Activated naive CD4-positive, alpha-beta T cell treated with anti-CD3 and anti-CD28 coated beads for 36 hours (primary cell): ENCODE results near the gene DLK1. TPM values are rescaled to one million over a fixed set of nuclear protein-coding genes. Genes with fewer than 3 reads are reported as not detected.

Experiments
- CTCF ChIA-PET: fragments of 350-600 bp; sonication (Branson Sonifier 250); formaldehyde crosslinking; loops from one replicate; lab custom pipeline; 2021; ENCODE audit warnings: antibody characterized with exemption; lab: Charles Lee
- DNase-seq: peaks from one replicate; pipeline ENCODE4 v3.0.0-alpha.2; 2020
- H3K27ac Mint-ChIP-seq: one replicate; pipeline ENCODE4 v1.8.0; 2021; ENCODE audit warnings: mild to moderate bottlenecking, mixed read lengths
- H3K27me3 Mint-ChIP-seq: one replicate; pipeline ENCODE4 v1.8.0; 2021; ENCODE audit warnings: low read depth, mixed read lengths
- H3K36me3 Mint-ChIP-seq: one replicate; pipeline ENCODE4 v1.8.0; 2021; ENCODE audit warnings: low read depth, mixed read lengths
- H3K4me1 Mint-ChIP-seq: one replicate; pipeline ENCODE4 v1.8.0; 2021; ENCODE audit warnings: low read depth, mixed read lengths
- H3K4me3 Mint-ChIP-seq: one replicate; pipeline ENCODE4 v1.8.0; 2021; ENCODE audit warnings: mild to moderate bottlenecking, moderate library complexity, mixed read lengths
- H3K9me3 Mint-ChIP-seq: one replicate; pipeline ENCODE4 v1.8.0; 2021; ENCODE audit warnings: mixed read lengths
- intact Hi-C: fragments of 100-400 bp; cut with micrococcal nuclease; formaldehyde crosslinking; loops from one replicate; pipeline ENCODE4 v1.15.1; 2023
- total RNA-seq, 2 experiments: library from RNA; stranded (reverse); gene quantifications; one replicate each; pipeline ENCODE4 v1.2.3, GENCODE V29; 2021

The DLK1 gene
- total RNA-seq, 2 experiments from 2014 or later: not detected

DNA sequence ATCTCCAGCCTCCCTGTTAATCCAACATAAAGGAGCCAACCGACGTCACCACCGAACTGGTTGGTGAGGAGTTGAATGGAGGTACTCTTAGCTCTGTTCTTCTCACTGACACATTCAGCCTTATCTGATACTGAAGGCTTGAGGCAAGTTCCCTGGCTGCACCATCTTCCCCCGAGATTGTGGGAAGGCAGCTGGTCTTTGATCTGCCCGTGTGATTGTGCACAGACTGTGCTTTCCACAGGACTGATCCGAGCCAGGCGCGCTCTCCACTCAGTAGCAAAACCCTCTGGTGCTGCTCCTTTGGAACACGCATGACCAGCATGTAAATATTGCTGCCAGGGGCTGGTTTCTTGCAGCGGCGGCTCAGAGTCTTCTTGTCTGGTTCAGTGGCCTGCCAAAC lies 30.1 kb upstream of the DLK1 start:
- CTCF ChIA-PET: no interaction called here
- Mint-ChIP-seq H3K4me3 (no peak overlapping the region), H3K4me1 (no peaks in the 10 kb centered on the region), H3K9me3 (no peaks in the 10 kb centered on the region), H3K27me3 (peaks cover 6% of the 10 kb centered on the region), H3K27ac (no peak overlapping the region), H3K36me3 (no peaks in the 10 kb centered on the region)
- intact Hi-C loops: no loop called here
- no peak for DNase-seq

DNA sequence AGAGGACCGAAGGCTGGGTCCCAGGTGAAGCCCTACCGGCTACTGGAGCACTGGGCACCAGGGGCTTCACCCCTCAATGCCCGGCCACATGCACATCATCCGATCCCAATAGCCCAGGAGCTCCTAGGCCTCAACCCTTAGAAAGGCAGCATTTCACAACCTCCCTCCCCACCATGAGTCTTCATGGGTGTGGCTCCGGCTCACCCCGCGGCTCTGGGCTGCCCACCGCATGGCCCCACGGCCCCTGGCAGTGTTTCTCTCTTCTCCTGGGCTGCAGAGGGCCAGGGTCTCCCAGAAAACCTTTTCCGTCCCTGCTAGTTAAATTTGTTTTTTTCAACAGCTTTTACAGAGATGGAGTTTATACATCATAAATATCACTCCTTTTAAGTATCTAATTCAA lies 28.6 kb upstream of the DLK1 start:
- Mint-ChIP-seq H3K27me3 (peaks cover 6% of the 10 kb centered on the region), H3K27ac (no peak overlapping the region), H3K4me1 (no peaks in the 10 kb centered on the region), H3K4me3 (no peak overlapping the region), H3K36me3 (no peaks in the 10 kb centered on the region), H3K9me3 (no peaks in the 10 kb centered on the region)
- DNase-seq: no peak
- CTCF ChIA-PET: no interaction called here
- intact Hi-C loops: no loop called here

DNA sequence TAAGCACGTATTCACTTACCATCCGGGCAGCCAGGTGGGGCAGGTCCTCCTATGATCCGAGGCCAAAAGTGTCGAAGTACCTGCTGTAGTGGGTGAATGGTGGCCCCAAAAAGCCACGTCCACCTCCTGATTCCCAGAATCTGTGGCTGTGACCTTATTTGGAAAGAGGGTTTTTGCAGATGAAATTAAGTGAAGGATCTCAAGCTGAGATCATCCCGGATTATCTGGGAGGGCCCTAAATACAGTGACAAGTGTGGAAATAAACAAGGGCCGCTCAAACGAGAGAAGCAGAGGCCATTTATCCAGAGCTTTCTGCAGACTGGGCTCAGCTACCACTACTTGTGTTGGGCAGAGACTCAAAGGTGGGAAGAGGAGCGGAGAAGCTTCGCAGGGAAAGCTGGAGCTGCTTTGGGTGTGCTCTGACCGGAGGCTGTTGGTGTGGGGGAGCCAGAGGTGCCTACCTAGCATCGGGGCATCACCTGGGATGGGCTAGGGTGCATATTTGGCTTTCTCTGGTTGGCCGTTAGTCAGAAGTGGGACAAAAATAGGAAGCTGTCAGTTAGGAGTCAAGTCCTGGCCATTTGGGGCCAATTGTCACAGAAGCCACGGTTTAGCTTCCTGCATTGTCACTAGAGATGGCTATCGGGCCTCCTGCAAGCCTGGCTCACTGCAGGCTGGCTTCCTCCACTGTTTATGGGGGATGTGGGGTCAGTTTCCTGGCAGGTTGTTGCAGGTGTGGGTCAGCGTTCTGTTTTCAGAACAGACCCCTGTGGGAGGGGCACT lies 27.8 kb upstream of the DLK1 start:
- H3K27me3 Mint-ChIP-seq: peaks cover 4% of the 10 kb centered on the region
- no peaks in the 10 kb centered on the region for H3K9me3 Mint-ChIP-seq
- no peaks in the 10 kb centered on the region for H3K36me3 Mint-ChIP-seq
- intact Hi-C loops: no loop called here
- CTCF ChIA-PET: no interaction called here
- no peak for DNase-seq
- H3K27ac Mint-ChIP-seq: no peak overlapping the region
- no peak overlapping the region for H3K4me3 Mint-ChIP-seq
- H3K4me1 Mint-ChIP-seq: no peaks in the 10 kb centered on the region

DNA sequence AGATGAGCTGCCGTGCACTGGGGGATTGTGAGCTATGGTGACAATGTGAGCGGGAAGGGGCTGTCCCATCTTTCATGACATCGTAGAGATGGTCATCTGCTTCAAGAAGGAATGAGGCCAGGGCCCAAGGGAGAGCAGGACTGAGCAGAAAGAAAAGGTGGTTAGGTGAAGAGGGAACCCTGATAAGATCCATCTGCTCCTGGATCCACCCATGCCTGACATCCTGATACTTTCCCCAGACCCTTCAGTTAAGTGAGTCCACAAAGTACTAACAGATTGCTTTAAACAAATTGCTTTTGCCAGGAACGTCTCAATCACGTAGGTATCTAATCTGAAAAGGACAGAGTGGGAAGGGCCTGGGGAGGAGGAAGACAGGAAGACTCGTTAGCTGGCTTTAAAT lies 25.4 kb upstream of the DLK1 start:
- CTCF ChIA-PET: no interaction called here
- intact Hi-C loops: no loop called here
- Mint-ChIP-seq H3K27ac (no peak overlapping the region), H3K4me1 (no peaks in the 10 kb centered on the region), H3K36me3 (no peaks in the 10 kb centered on the region), H3K9me3 (no peaks in the 10 kb centered on the region), H3K4me3 (no peak overlapping the region), H3K27me3 (peaks cover 5% of the 10 kb centered on the region)
- no peak for DNase-seq

DNA sequence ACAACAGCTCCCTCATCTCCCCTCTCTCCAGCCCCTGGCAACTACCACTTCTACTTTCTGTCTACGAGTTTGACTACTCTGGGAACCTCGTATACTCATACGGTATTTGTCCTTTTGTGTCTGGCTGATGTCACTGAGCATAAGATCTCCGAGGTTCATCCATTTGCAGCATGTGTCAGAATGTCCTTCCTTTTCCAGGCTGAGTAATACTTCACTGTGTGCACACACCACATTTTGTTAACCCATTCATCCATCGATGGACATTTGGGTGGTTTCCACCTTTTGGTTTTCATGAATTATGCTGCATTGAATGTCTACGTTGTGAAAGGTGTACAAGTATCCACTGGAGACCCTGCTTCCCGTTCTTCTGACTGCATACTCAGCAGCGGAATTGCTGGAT lies 24.1 kb upstream of the DLK1 start:
- Mint-ChIP-seq H3K27ac (no peak overlapping the region), H3K4me1 (no peaks in the 10 kb centered on the region), H3K36me3 (no peaks in the 10 kb centered on the region), H3K9me3 (no peaks in the 10 kb centered on the region), H3K4me3 (no peak overlapping the region), H3K27me3 (peaks cover 7% of the 10 kb centered on the region)
- intact Hi-C loops: no loop called here
- DNase-seq: no peak
- CTCF ChIA-PET: interaction anchor here (0.6 kb wide), 1 partner anchor 27 kb away, joined by 3 read pairs; no protein-coding TSS in a partner anchor

DNA sequence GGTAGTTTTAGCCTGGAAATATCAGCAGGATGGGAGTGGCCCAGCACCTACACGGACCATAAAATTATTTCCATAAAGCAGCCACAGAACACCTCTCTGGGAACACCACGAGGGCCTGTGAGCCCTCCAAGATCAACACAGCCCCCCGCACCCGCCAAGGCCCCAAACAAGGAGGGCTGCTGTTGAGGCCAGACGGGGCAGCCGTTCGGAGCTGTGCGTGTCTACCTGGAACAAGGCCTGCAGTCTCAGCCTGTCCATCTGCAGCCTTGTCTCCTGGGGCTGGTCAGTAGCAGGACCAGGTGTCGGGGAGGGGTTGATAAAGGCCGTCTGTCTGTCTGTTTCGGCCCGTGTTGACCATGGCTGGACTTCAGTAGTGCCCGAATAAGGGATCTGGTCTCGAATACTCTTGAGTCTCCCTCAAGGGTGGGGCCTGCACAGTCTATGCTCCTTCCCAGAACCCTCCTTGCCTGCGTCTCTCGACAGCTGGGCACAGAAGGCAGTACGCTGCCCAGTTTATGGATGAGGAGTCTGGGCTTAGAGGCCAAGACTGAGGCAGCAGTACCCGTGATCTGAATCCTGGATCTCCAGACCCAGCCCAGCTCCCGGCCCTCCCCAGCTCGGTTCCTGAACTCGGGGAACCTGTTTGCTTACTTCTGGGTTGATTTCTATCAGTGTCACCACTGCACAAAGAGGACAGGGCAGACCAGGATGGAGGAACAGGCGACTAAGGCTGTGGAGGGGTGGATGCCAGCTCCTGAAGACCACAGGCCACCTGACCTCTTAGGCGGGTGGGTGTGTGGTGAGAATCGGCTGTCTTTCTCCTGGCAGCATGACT lies 23.1 kb upstream of the DLK1 start:
- H3K36me3 Mint-ChIP-seq: no peaks in the 10 kb centered on the region
- CTCF ChIA-PET: no interaction called here
- H3K27ac Mint-ChIP-seq: no peak overlapping the region
- intact Hi-C loops: no loop called here
- peaks cover 6% of the 10 kb centered on the region for H3K27me3 Mint-ChIP-seq
- no peak for DNase-seq
- H3K9me3 Mint-ChIP-seq: no peaks in the 10 kb centered on the region
- no peaks in the 10 kb centered on the region for H3K4me1 Mint-ChIP-seq
- H3K4me3 Mint-ChIP-seq: no peak overlapping the region

DNA sequence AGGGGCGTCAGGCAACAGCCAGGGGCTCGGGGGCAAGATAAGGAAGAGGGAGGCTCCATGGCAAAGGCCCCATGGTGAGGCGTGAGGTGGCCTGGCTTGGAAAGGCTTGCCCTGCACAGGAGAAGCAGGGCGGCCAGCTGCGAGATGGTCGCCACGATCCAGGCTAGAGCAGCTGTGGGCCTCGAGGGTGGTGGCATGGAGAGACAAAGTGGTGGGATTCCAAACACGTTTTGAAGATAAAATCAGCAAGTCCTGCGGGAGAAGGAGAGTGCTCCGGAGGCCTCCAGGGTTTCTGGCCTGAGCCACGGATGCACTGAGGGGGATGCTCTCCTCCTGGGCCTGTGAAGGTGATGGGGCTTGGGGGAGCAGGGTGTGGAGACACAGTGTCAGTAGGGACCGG lies 20.5 kb upstream of the DLK1 start:
- intact Hi-C loops: no loop called here
- H3K4me3 Mint-ChIP-seq: no peak overlapping the region
- CTCF ChIA-PET: no interaction called here
- H3K4me1 Mint-ChIP-seq: no peaks in the 10 kb centered on the region
- no peak overlapping the region for H3K27ac Mint-ChIP-seq
- no peaks in the 10 kb centered on the region for H3K36me3 Mint-ChIP-seq
- no peaks in the 10 kb centered on the region for H3K9me3 Mint-ChIP-seq
- no peak for DNase-seq
- peaks cover 16% of the 10 kb centered on the region for H3K27me3 Mint-ChIP-seq

DNA sequence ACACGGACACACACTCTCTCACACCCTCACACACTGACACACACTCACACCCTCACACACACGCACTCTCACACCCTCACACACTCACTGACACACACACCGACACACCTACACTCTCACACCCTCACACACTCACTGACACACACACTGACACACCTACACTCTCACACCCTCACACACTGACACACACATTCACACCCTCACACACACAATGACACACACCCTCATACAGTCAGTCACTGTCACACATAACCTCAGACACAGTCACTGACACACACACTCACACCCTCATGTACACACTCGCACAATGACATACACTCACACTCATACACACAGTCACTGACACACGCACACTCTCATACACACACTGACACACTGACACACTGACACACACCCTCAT lies 19.8 kb upstream of the DLK1 start:
- Mint-ChIP-seq H3K4me3 (no peak overlapping the region), H3K27me3 (peaks cover 22% of the 10 kb centered on the region), H3K27ac (no peak overlapping the region), H3K36me3 (no peaks in the 10 kb centered on the region), H3K9me3 (no peaks in the 10 kb centered on the region), H3K4me1 (no peaks in the 10 kb centered on the region)
- intact Hi-C loops: no loop called here
- CTCF ChIA-PET: no interaction called here
- no peak for DNase-seq

DNA sequence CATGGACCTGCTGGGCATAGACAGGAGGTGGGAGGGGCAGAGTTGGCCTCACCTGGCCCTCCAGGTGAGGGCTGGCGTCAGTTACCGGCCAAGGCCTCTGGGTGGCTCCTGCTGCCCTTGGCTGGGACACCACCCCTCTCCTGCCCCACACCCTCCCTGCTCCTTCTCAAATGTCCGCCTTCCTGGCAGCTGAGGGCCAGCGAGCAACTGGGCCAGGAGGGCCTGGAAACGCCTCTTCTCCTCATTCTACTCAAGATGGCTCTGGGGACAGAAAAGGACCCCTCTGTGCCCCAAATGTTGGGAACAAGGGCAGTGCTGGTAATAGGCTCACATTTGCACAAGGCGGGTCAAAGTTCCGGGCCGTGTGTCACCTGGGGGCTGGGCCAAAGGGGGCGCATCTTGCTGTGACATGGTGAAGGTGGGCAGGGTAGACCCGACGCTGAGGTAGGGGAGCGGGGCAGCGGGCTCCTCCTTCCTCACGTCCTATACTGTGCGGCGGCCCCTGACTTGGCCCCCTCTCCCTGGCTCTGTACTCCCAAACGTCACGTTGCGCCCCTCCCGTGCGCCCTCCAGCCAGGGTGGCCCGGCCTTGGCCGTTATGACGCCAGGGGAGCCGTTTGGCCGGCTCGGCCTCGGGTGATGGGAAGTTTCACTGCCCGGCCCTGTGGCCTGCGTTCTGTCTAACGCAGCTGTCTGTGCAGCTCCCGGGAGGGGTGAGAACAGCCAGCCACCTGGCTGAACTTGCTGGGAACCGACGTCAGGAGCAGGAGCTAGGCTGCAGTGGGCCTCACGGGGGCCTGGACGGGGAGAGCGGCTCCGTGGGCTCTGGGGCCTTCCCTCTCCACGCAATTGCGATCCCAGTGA lies 18.0 kb upstream of the DLK1 start:
- peaks cover 32% of the 10 kb centered on the region for H3K27me3 Mint-ChIP-seq
- H3K4me1 Mint-ChIP-seq: no peaks in the 10 kb centered on the region
- no peaks in the 10 kb centered on the region for H3K9me3 Mint-ChIP-seq
- intact Hi-C loops: no loop called here
- CTCF ChIA-PET: no interaction called here
- no peak overlapping the region for H3K27ac Mint-ChIP-seq
- no peaks in the 10 kb centered on the region for H3K36me3 Mint-ChIP-seq
- DNase-seq: no peak
- no peak overlapping the region for H3K4me3 Mint-ChIP-seq

DNA sequence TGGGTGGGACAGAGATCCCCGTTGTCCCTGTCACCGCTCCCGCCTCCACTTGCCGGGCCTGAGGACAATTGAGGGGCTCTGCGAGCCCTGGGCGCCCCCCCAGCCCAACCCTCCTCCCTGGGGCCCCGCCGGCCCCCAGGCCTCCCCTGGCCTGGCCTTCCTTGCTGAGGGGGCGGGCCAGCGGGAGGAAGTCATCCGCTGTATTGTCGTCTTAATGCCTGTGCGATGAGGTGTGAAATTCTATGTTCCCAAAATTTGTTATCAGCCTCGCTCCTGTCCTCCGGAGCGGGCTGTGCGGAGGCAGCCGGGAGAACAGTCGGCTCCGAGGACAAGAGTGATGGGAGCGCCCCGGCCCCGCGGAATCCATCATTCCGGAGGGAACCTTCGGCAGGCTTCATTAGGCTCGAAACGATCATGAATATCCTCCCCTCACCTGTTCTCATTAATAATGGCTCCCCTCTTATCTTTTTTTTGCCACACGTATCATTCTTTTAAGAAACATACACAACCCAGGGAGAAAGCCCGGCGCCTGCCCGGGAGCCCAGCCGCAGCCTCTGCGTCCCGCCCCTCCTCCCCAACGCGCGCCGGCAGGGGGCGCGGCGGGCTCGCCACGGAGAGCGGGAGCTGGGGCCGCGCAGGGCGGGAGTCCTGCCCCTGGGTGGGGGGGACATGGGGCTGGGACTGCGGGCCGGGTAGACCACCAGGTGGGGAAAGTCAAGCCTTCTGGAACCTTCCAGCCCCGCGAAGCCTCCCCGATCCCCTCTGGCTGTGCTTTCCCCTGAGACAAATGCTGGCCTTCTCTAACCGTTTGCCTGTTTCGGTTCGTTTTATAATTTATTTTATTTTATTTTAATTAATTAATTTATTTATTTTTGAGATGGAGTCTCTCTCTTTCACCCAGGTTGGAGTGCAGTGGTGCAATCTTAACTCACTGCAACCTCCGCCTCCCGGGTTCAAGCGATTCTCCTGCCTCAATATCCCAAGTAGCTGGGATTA lies 17.1 kb upstream of the DLK1 start:
- no peak for DNase-seq
- Mint-ChIP-seq H3K27ac (no peak overlapping the region), H3K36me3 (no peaks in the 10 kb centered on the region), H3K4me1 (no peaks in the 10 kb centered on the region), H3K4me3 (no peak overlapping the region), H3K27me3 (peaks cover 32% of the 10 kb centered on the region), H3K9me3 (no peaks in the 10 kb centered on the region)
- intact Hi-C loops: no loop called here
- CTCF ChIA-PET: no interaction called here

DNA sequence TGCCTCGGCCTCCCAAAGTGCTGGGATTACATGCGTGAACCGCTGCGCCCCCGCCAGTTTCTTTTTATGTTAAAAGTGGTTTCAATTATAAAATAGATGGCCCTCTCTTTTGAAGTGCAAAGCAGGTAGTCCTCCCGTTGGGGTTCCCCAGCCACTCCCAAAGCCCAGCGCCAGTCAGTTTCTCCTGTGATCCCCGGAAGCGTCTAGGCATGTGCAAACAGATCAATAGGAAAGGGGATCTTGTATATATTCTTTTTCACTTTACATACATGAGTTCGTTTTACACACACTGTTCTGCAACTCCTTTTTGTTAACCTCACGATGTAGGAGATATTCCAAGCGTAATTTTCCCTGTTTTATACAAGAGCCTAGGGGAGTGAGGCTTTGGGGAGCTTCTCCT lies 16.3 kb upstream of the DLK1 start:
- Mint-ChIP-seq H3K4me3 (no peak overlapping the region), H3K4me1 (no peaks in the 10 kb centered on the region), H3K36me3 (no peaks in the 10 kb centered on the region), H3K9me3 (no peaks in the 10 kb centered on the region), H3K27me3 (peaks cover 32% of the 10 kb centered on the region), H3K27ac (no peak overlapping the region)
- CTCF ChIA-PET: no interaction called here
- intact Hi-C loops: no loop called here
- DNase-seq: no peak
